Esophagus muscularis mucosa (tissue), 4 donors: ENCODE data around the gene SRSF4. TPM values are rescaled to one million over a fixed set of nuclear protein-coding genes. Genes with fewer than 3 reads are reported as not detected.

Experiments
- DNase-seq: peaks from one replicate; pipeline ENCODE4 v3.0.0-alpha.2; 2017; ENCODE audit errors: extremely low spot score
- H3K27ac ChIP-seq, 4 donors: fragments of 200-600 bp; sonication (generic); replicated peaks in 1 of 4; 1 replicate in 3 of 4; 2 replicates in 1 of 4; pipeline ENCODE4 v1.5.1; 2016 to 2019; ENCODE audit warnings: mild to moderate bottlenecking in 1 of 4
- H3K27me3 ChIP-seq, 4 donors: fragments of 200-600 bp; sonication (generic); one replicate each; pipeline versions ENCODE4 v1.5.1 to v1.6.0; 2016 to 2019
- H3K36me3 ChIP-seq, 4 donors: fragments of 200-600 bp; sonication (generic); one replicate each; pipeline ENCODE4 v1.5.1; 2016 to 2019
- H3K4me1 ChIP-seq, 4 donors: fragments of 200-600 bp; sonication (generic); one replicate each; pipeline ENCODE4 v1.5.1; 2016 to 2019
- H3K4me3 ChIP-seq, 4 donors: fragments of 200-600 bp; sonication (generic); 1 replicate in 2 of 4; 2 replicates in 2 of 4; pipeline ENCODE4 v1.5.1; 2016 to 2019; ENCODE audit warnings: mild to moderate bottlenecking in 4 of 4, moderate library complexity in 1 of 4
- H3K9me3 ChIP-seq, 4 donors: fragments of 200-600 bp; sonication (generic); 1 replicate in 3 of 4; 2 replicates in 1 of 4; pipeline ENCODE4 v1.5.1; 2016 to 2019
- CTCF ChIP-seq, 3 experiments: fragments of 200-600 bp in 2 of 3; fragments of 450-650 bp in 1 of 3; sonication (generic) in 2 of 3; IDR thresholded peaks; one replicate each; pipeline ENCODE4 v1.5.1; 2017 to 2019; ENCODE audit warnings: antibody characterized with exemption in 3 of 3, mild to moderate bottlenecking in 2 of 3, moderate library complexity in 1 of 3
- EP300 ChIP-seq: sonication (generic); formaldehyde crosslinking; IDR thresholded peaks from one replicate; pipeline ENCODE4 v1.6.1; 2017; ENCODE audit warnings: antibody characterized with exemption
- POLR2A ChIP-seq: fragments of 450-650 bp; IDR thresholded peaks from one replicate; pipeline ENCODE4 v1.6.1; 2017; ENCODE audit warnings: antibody characterized with exemption, moderate library complexity, mild to moderate bottlenecking, low read depth
- POLR2AphosphoS5 ChIP-seq, 2 donors: sonication (generic); formaldehyde crosslinking; IDR thresholded peaks; one replicate each; pipeline ENCODE4 v1.6.1; 2017; ENCODE audit warnings: antibody characterized with exemption in 2 of 2
- WGBS: methylation state at CpG from one replicate; pipeline ENCODE4 v1.1.5; 2018; 5-methylcytosine and 5-hydroxymethylcytosine counted together
- intact Hi-C: fragments of 100-400 bp; cut with DNase I; formaldehyde crosslinking; loops from one replicate; pipeline ENCODE4 v1.15.1; 2023
- total RNA-seq, 4 donors: library from RNA; depleted of rRNA; stranded (reverse); fragments of >200 nt; gene quantifications; one replicate each; pipeline versions ENCODE4 v1.1.0 to v1.2.1, GENCODE V29; 2016

The SRSF4 gene
- total RNA-seq, 4 donors from 2014 or later: 90.3 to 113 (median 98.3) TPM

- WGBS: 81% methylated on average over 12 of the region's 12 CpGs
- peaks cover 0 to 7% (median 3%) of the 10 kb centered on the region in 4 donors for H3K27me3 ChIP-seq
- peaks cover 20 to 57% (median 39%) of the 10 kb centered on the region in 4 donors for H3K4me1 ChIP-seq
- no peak overlapping the region for H3K4me3 ChIP-seq
- DNase-seq: no peak
- no peak for TF ChIP-seq CTCF (IDR thresholded peaks at IDR 0.05)
- no peak for TF ChIP-seq POLR2A
- H3K36me3 ChIP-seq: peaks cover 0 to 21% (median 11%) of the 10 kb centered on the region in 4 donors
- H3K27ac ChIP-seq: peak overlapping the region; percentile 25 to 100 (median 27)
- no peaks in the 10 kb centered on the region for H3K9me3 ChIP-seq
- intact Hi-C loops: no loop called here
Observed at GRCh38 chr1:29119121-29119929, 62.4 kb downstream of the SRSF4 start.

- peaks cover 0 to 4% (median 0%) of the 10 kb centered on the region in 4 donors for H3K27me3 ChIP-seq
- no peak overlapping the region for H3K27ac ChIP-seq
- H3K36me3 ChIP-seq: peaks cover 0 to 31% (median 19%) of the 10 kb centered on the region in 4 donors
- TF ChIP-seq POLR2AphosphoS5 (IDR thresholded peaks at IDR 0.05): no peak
- no peak for TF ChIP-seq POLR2A
- no peak for TF ChIP-seq EP300
- no peak for TF ChIP-seq CTCF (IDR thresholded peaks at IDR 0.05)
- WGBS: 77% methylated on average over 2 of the region's 2 CpGs
- intact Hi-C loops: no loop called here
- no peak for DNase-seq
- peaks cover 7 to 37% (median 28%) of the 10 kb centered on the region in 4 donors for H3K4me1 ChIP-seq
- no peaks in the 10 kb centered on the region for H3K9me3 ChIP-seq
- H3K4me3 ChIP-seq: no peak overlapping the region
Observed at GRCh38 chr1:29117381-29117780, 64.3 kb downstream of the SRSF4 start.

GRCh38 chr1:29114654-29115053 lies 67.0 kb downstream of the SRSF4 start:
- Histone ChIP-seq H3K27ac (no peak overlapping the region), H3K4me1 (peaks cover 0 to 11% (median 2%) of the 10 kb centered on the region in 4 donors), H3K27me3 (no peaks in the 10 kb centered on the region), H3K36me3 (peaks cover 0 to 37% (median 23%) of the 10 kb centered on the region in 4 donors), H3K4me3 (no peak overlapping the region), H3K9me3 (no peaks in the 10 kb centered on the region)
- DNase-seq: no peak
- TF ChIP-seq POLR2AphosphoS5 (IDR thresholded peaks at IDR 0.05) (no peak), EP300 (no peak), CTCF (IDR thresholded peaks at IDR 0.05) (no peak)
- WGBS: 79% methylated on average over 1 of the region's 1 CpG
- intact Hi-C loops: no loop called here

GRCh38 chr1:29113413-29114117 lies 68.1 kb downstream of the SRSF4 start:
- H3K27ac ChIP-seq: no peak overlapping the region
- no peaks in the 10 kb centered on the region for H3K4me1 ChIP-seq
- no peak overlapping the region for H3K4me3 ChIP-seq
- H3K36me3 ChIP-seq: peaks cover 0 to 44% (median 26%) of the 10 kb centered on the region in 4 donors
- no peak for DNase-seq
- no peak for TF ChIP-seq POLR2A
- no peak for TF ChIP-seq CTCF (IDR thresholded peaks at IDR 0.05)
- TF ChIP-seq EP300: no peak
- TF ChIP-seq POLR2AphosphoS5 (IDR thresholded peaks at IDR 0.05): no peak
- intact Hi-C loops: no loop called here
- no peaks in the 10 kb centered on the region for H3K27me3 ChIP-seq
- 85% methylated on average over 6 of the region's 6 CpGs for WGBS
- no peaks in the 10 kb centered on the region for H3K9me3 ChIP-seq
